Ovary (tissue), 3 donors: ENCODE measurements around the gene EML2.

Source experiments
- CTCF ChIP-seq, 3 donors: fragments of 450-650 bp in 2 of 3; fragments of 200-600 bp in 1 of 3; IDR thresholded peaks; one replicate each; pipeline versions ENCODE4 v1.5.1 to v1.8.0; 2016 to 2022; ENCODE audit warnings: antibody characterized with exemption in 3 of 3, mild to moderate bottlenecking in 1 of 3
- POLR2A ChIP-seq: fragments of 450-650 bp; IDR thresholded peaks from one replicate; pipeline ENCODE4 v1.6.1; 2017; ENCODE audit warnings: antibody characterized with exemption, mild to moderate bottlenecking, moderate library complexity
- donor health status: DM: no; HTN: no; CAD: no.

- TF ChIP-seq CTCF (IDR thresholded peaks at IDR 0.05) (no peak), POLR2A (no peak)
These were observed 51.3 kb downstream of the EML2 start for GRCh38 chr19:45587873-45588272.
